CD14-positive monocyte (primary cell): ENCODE results near the gene ALPI. TPM values are rescaled to one million over a fixed set of nuclear protein-coding genes. Genes with fewer than 3 reads are reported as not detected.

ENCODE experiments used
- DNase-seq, 3 donors: peaks; one replicate each; pipeline ENCODE4 v3.0.0-alpha.2; 2011 to 2022
- H2AFZ ChIP-seq: 2 replicates; pipeline ENCODE4 v1.6.0; 2012; ENCODE audit warnings: mild to moderate bottlenecking, low read depth, low read length, inconsistent platforms; ENCODE audit not compliant: insufficient read depth, poor library complexity, severe bottlenecking
- H3K27ac ChIP-seq, 2 donors: 1 replicate in 1 of 2; 2 replicates in 1 of 2; pipeline ENCODE4 v1.5.1; 2012 to 2013; ENCODE audit warnings: low read length in 2 of 2, control low read depth in 1 of 2, inconsistent platforms in 1 of 2, low read depth in 1 of 2, mild to moderate bottlenecking in 1 of 2
- H3K27me3 ChIP-seq, 2 donors: one replicate each; pipeline versions ENCODE4 v1.6.0 to v1.6.1; 2011 to 2013; ENCODE audit warnings: low read length in 2 of 2; ENCODE audit not compliant: control insufficient read depth in 2 of 2, insufficient read depth in 2 of 2
- H3K36me3 ChIP-seq, 2 donors: replicated peaks in 1 of 2; 1 replicate in 1 of 2; 2 replicates in 1 of 2; pipeline versions ENCODE4 v1.5.1 to v1.6.1; 2012 to 2013; ENCODE audit warnings: low read length in 2 of 2, control low read depth in 1 of 2, inconsistent platforms in 1 of 2, mild to moderate bottlenecking in 1 of 2; ENCODE audit not compliant: insufficient read depth in 2 of 2, control insufficient read depth in 1 of 2
- H3K4me1 ChIP-seq, 2 donors: 1 replicate in 1 of 2; 2 replicates in 1 of 2; pipeline versions ENCODE4 v1.5.1 to v1.6.1; 2012 to 2013; ENCODE audit warnings: low read length in 2 of 2, control low read depth in 1 of 2, inconsistent platforms in 1 of 2, mild to moderate bottlenecking in 1 of 2, moderate library complexity in 1 of 2; ENCODE audit not compliant: insufficient read depth in 2 of 2, control insufficient read depth in 1 of 2
- H3K4me2 ChIP-seq: replicated peaks from 2 replicates; pipeline ENCODE3; 2012; ENCODE audit warnings: low read length, moderate library complexity, mild to moderate bottlenecking; ENCODE audit not compliant: poor library complexity, severe bottlenecking; ENCODE audit errors: extremely low read depth
- H3K4me3 ChIP-seq, 3 experiments: fragments of 200-600 bp in 1 of 3; sonication (generic) in 1 of 3; replicated peaks in 1 of 3; 1 replicate in 2 of 3; 2 replicates in 1 of 3; pipeline ENCODE4 v1.5.1; 2011 to 2013; ENCODE audit warnings: low read length in 3 of 3, mild to moderate bottlenecking in 3 of 3, control low read depth in 2 of 3, low read depth in 2 of 3, inconsistent platforms in 1 of 3, moderate library complexity in 1 of 3
- H3K79me2 ChIP-seq: 2 replicates; pipeline ENCODE4 v1.6.0; 2012; ENCODE audit warnings: mild to moderate bottlenecking, control low read depth, inconsistent platforms, low read length, moderate library complexity; ENCODE audit not compliant: insufficient read depth
- H3K9ac ChIP-seq: 2 replicates; pipeline ENCODE4 v1.6.0; 2017; ENCODE audit warnings: low read length, mild to moderate bottlenecking; ENCODE audit not compliant: insufficient read depth, poor library complexity, severe bottlenecking
- H3K9me3 ChIP-seq, 2 donors: replicated peaks in 1 of 2; 1 replicate in 1 of 2; 2 replicates in 1 of 2; pipeline versions ENCODE4 v1.5.1 to v1.6.1; 2012 to 2013; ENCODE audit warnings: low read length in 2 of 2, control low read depth in 1 of 2; ENCODE audit not compliant: control insufficient read depth in 1 of 2, insufficient read depth in 1 of 2
- H4K20me1 ChIP-seq: 2 replicates; pipeline ENCODE4 v1.6.0; 2012; ENCODE audit warnings: mild to moderate bottlenecking, low read length, control low read depth, moderate library complexity; ENCODE audit not compliant: insufficient read depth
- H3K27ac Mint-ChIP-seq, 7 donors: one replicate each; pipeline ENCODE4 v1.8.0; 2020; ENCODE audit warnings: mild to moderate bottlenecking in 7 of 7, mixed read lengths in 7 of 7, moderate library complexity in 6 of 7, inconsistent platforms in 2 of 7
- H3K27me3 Mint-ChIP-seq, 3 donors: one replicate each; pipeline ENCODE4 v1.8.0; 2021 to 2022; ENCODE audit warnings: low read depth in 3 of 3, mild to moderate bottlenecking in 3 of 3, mixed read lengths in 3 of 3, moderate library complexity in 3 of 3, inconsistent platforms in 1 of 3
- H3K36me3 Mint-ChIP-seq, 2 donors: one replicate each; pipeline ENCODE4 v1.8.0; 2020; ENCODE audit warnings: mixed read lengths in 2 of 2, inconsistent platforms in 1 of 2, mild to moderate bottlenecking in 1 of 2
- H3K4me1 Mint-ChIP-seq: one replicate; pipeline ENCODE4 v1.8.0; 2020; ENCODE audit warnings: mild to moderate bottlenecking, mixed read lengths
- H3K4me3 Mint-ChIP-seq, 2 donors: one replicate each; pipeline ENCODE4 v1.8.0; 2020; ENCODE audit warnings: mild to moderate bottlenecking in 2 of 2, mixed read lengths in 2 of 2, moderate library complexity in 1 of 2
- H3K9me3 Mint-ChIP-seq, 7 donors: one replicate each; pipeline ENCODE4 v1.8.0; 2020 to 2022; ENCODE audit warnings: mixed read lengths in 7 of 7, mild to moderate bottlenecking in 6 of 7, moderate library complexity in 6 of 7, inconsistent platforms in 2 of 7
- WGBS: methylation state at CpG from one replicate; pipeline ENCODE4 v1.1.5; 2013; ENCODE audit warnings: missing lambda C conversion rate; ENCODE audit not compliant: insufficient coverage; 5-methylcytosine and 5-hydroxymethylcytosine counted together
- intact Hi-C, 2 donors: fragments of 100-400 bp; cut with micrococcal nuclease; formaldehyde crosslinking; loops; one replicate each; pipeline versions ENCODE4 v1.15.0 to v1.15.1; 2023
- polyA plus RNA-seq, 3 donors: library from polyadenylated mRNA; depleted of rRNA in 1 of 3; unstranded in 2 of 3; stranded (reverse) in 1 of 3; fragments of 300-500 nt in 2 of 3; fragments of >200 nt in 1 of 3; fragmentation: Illumina TruSeq in 2 of 3; gene quantifications; 1 replicate in 2 of 3; 2 replicates in 1 of 3; pipeline ENCODE4 v1.2.3, GENCODE V29; 2012 to 2021
- TF ChIP-seq, protein P1 (sequence below): fragments of 200-600 bp; IDR thresholded peaks from one replicate; pipeline ENCODE4 v1.8.0; 2022; ENCODE audit warnings: antibody characterized with exemption, mild to moderate bottlenecking

Gene ALPI
- polyA plus RNA-seq, 3 donors, result not detected

DNA sequence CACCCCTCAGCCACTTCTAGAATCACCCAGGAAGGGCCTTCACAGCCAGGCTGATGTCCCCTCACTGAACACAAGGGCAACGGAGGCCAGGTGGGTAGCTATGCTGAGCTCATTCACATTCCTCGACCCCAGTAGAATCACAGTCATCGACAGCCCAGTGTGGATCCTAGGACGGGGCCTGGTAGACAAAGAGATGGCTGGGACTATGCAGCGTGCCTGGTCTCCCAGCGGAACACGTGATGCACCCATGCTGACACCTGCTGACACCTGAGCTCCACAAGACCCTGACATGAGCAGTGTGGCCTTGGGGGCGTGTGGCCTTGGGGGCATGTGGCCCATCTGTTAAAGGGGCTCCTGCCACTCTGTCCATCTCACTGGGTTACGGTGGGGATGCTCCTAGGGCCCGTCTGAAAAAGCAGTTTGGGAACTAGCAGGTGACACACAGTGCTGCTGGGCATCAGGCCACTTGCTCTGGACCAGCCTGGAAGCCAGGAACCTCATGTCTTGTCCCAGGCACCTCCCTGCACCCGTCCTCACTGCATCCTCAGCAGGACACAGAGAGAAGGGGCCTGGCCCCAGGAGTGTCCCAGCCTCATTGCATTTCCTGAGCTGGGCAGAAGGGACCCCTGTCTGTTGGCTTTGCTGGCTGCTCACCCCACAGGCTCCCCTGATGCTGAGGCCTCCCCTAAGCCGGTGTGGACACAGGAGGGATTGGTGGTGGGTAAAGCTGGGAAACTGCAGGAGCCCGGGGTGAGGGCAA is 22.0 kb downstream of the ALPI start:
- Histone ChIP-seq H3K27me3 (peaks cover 0 to 6% of the 10 kb centered on the region in 2 donors), H2AFZ (no peak overlapping the region), H3K36me3 (no peaks in the 10 kb centered on the region), H3K4me3 (no peak overlapping the region), H3K4me2 (no peak overlapping the region), H3K4me1 (no peaks in the 10 kb centered on the region), H3K9me3 (peaks cover 0 to 3% of the 10 kb centered on the region in 2 donors), H3K79me2 (no peaks in the 10 kb centered on the region), H4K20me1 (no peaks in the 10 kb centered on the region), H3K27ac (no peak overlapping the region), H3K9ac (no peak overlapping the region)
- 95% methylated on average over 13 of the region's 13 CpGs for WGBS
- H3K4me1 Mint-ChIP-seq, result no peaks in the 10 kb centered on the region
- H3K27ac Mint-ChIP-seq, result peak overlapping the region in 1 of 7 donors; percentile 13
- H3K36me3 Mint-ChIP-seq, result no peaks in the 10 kb centered on the region
- DNase-seq, result no peak
- peaks cover 9 to 19% (median 15%) of the 10 kb centered on the region in 3 donors for H3K27me3 Mint-ChIP-seq
- H3K4me3 Mint-ChIP-seq, result no peak overlapping the region
- intact Hi-C loops, result no loop called here
- H3K9me3 Mint-ChIP-seq, result no peaks in the 10 kb centered on the region
- TF ChIP-seq, protein P1, sequence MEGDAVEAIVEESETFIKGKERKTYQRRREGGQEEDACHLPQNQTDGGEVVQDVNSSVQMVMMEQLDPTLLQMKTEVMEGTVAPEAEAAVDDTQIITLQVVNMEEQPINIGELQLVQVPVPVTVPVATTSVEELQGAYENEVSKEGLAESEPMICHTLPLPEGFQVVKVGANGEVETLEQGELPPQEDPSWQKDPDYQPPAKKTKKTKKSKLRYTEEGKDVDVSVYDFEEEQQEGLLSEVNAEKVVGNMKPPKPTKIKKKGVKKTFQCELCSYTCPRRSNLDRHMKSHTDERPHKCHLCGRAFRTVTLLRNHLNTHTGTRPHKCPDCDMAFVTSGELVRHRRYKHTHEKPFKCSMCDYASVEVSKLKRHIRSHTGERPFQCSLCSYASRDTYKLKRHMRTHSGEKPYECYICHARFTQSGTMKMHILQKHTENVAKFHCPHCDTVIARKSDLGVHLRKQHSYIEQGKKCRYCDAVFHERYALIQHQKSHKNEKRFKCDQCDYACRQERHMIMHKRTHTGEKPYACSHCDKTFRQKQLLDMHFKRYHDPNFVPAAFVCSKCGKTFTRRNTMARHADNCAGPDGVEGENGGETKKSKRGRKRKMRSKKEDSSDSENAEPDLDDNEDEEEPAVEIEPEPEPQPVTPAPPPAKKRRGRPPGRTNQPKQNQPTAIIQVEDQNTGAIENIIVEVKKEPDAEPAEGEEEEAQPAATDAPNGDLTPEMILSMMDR, result no peak

DNA sequence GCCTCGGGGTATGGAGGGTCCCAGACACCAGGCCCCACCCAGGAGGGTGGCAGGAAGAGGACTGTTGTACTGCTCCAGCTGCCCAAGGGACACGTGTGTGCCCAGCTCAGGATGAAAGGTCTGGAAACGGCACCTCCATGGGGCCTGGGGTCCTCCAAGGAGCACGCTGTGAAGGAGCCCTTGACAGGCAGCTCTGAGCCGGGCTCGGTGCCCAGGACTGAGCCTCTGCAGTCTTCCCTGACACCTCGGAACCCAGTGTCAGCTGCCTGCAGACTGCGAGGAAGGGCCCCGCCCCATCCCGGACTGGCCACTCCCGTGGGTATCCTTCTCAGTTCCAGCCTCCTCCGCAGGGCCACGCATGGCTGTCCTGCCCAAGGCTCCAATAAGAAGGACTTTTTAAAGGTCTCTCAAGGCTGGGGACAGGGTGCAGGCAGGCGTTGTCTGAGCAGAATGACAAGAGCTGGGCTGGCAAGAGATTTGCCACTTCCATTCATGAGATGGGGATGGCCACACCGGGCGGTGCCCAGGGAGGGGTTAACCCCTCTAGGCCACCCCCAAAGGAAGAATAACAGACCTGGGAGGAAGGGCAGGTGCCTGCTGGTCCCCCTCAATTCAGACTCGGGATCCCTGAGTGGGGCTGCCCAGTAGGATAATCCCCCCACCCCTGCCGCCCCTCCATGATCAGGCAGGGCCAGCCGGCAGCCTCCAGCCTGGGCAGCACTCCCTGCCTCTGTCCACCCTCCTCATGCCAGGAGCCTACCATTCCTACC is 22.8 kb downstream of the ALPI start:
- no peaks in the 10 kb centered on the region for H4K20me1 ChIP-seq
- H2AFZ ChIP-seq, result no peak overlapping the region
- TF ChIP-seq, protein P1, result no peak
- no peak overlapping the region for H3K4me2 ChIP-seq
- no peaks in the 10 kb centered on the region for H3K9me3 Mint-ChIP-seq
- no peaks in the 10 kb centered on the region for H3K4me1 Mint-ChIP-seq
- H3K27me3 ChIP-seq, result no peaks in the 10 kb centered on the region
- H3K9me3 ChIP-seq, result no peaks in the 10 kb centered on the region
- WGBS, result 86% methylated on average over 14 of the region's 19 CpGs
- intact Hi-C loops, result no loop called here
- no peak overlapping the region for H3K27ac ChIP-seq
- H3K79me2 ChIP-seq, result no peaks in the 10 kb centered on the region
- no peak for DNase-seq
- H3K36me3 ChIP-seq, result no peaks in the 10 kb centered on the region
- no peak overlapping the region for H3K4me3 Mint-ChIP-seq
- H3K9ac ChIP-seq, result no peak overlapping the region
- peaks cover 9 to 15% (median 12%) of the 10 kb centered on the region in 3 donors for H3K27me3 Mint-ChIP-seq
- H3K4me3 ChIP-seq, result no peak overlapping the region
- H3K27ac Mint-ChIP-seq, result no peak overlapping the region
- H3K36me3 Mint-ChIP-seq, result no peaks in the 10 kb centered on the region
- H3K4me1 ChIP-seq, result no peaks in the 10 kb centered on the region
